ENCODE results near the gene NEB.

DNA sequence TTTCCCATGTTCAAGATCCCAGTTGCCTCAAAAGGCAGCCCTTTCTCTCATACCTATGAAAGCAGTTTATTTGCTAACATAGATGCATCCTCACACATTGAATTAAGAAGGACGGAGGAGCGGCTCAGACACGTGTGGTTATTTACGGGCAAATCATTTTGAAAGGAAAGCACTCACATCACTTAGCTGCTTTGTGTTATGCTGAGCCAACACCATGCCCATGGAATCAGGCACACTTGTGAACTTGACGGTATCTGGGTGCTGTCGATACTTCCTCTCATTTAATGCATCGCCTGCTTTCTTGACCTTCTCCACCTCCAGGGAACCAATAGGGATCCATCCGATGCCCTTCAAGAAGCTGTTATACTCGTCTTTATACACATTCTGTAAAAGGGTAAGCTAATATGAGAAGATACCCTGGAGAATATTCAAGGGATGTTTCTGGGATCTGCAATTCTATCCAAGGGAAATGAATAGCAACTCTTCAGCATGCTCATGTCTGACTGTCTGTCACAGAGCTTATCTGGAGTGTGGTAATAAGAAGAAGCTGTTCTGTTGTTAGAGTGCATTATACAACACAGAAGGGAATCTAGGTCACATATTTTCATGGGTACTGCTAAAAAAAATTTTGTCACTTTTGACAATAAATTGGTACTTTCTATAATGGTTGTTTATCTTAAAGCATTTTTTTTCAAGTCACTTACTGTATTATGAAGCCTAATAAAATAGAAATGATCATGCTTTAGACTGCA lies 63.3 kb downstream of the NEB start:
- TF ChIP-seq, protein P1, sequence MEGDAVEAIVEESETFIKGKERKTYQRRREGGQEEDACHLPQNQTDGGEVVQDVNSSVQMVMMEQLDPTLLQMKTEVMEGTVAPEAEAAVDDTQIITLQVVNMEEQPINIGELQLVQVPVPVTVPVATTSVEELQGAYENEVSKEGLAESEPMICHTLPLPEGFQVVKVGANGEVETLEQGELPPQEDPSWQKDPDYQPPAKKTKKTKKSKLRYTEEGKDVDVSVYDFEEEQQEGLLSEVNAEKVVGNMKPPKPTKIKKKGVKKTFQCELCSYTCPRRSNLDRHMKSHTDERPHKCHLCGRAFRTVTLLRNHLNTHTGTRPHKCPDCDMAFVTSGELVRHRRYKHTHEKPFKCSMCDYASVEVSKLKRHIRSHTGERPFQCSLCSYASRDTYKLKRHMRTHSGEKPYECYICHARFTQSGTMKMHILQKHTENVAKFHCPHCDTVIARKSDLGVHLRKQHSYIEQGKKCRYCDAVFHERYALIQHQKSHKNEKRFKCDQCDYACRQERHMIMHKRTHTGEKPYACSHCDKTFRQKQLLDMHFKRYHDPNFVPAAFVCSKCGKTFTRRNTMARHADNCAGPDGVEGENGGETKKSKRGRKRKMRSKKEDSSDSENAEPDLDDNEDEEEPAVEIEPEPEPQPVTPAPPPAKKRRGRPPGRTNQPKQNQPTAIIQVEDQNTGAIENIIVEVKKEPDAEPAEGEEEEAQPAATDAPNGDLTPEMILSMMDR (conservative IDR thresholded peaks at IDR 0.05; ENCODE audit: low read length): no peak
- TF ChIP-seq EZH2phosphoT487 (IDR thresholded peaks at IDR 0.05; ENCODE audit: borderline replicate concordance): no peak

Data from Loucy (cell line).